Esophagus muscularis mucosa (tissue), 3 donors: ENCODE data around the gene AIF1.

ENCODE experiments used
- CTCF ChIP-seq, 3 experiments: fragments of 200-600 bp in 2 of 3; fragments of 450-650 bp in 1 of 3; sonication (generic) in 2 of 3; IDR thresholded peaks; one replicate each; pipeline ENCODE4 v1.5.1; 2017 to 2019; ENCODE audit warnings: antibody characterized with exemption in 3 of 3, mild to moderate bottlenecking in 2 of 3, moderate library complexity in 1 of 3
- POLR2A ChIP-seq: fragments of 450-650 bp; IDR thresholded peaks from one replicate; pipeline ENCODE4 v1.6.1; 2017; ENCODE audit warnings: antibody characterized with exemption, moderate library complexity, mild to moderate bottlenecking, low read depth
- POLR2AphosphoS5 ChIP-seq, 2 donors: sonication (generic); formaldehyde crosslinking; IDR thresholded peaks; one replicate each; pipeline ENCODE4 v1.6.1; 2017; ENCODE audit warnings: antibody characterized with exemption in 2 of 2

GRCh38 chr6:31632279-31632946, 17.4 kb downstream of the AIF1 start:
- no peak for TF ChIP-seq CTCF (IDR thresholded peaks at IDR 0.05)
- TF ChIP-seq POLR2A, result no peak
- no peak for TF ChIP-seq POLR2AphosphoS5 (IDR thresholded peaks at IDR 0.05)
